GM23248 (cell line): ENCODE measurements around the gene SEMA3C.

ENCODE experiments used
- EZH2 ChIP-seq: fragments of 200-600 bp; sonication (generic); IDR thresholded peaks from 2 replicates; pipeline ENCODE4 v1.6.1; 2018; ENCODE audit warnings: antibody characterized with exemption, mild to moderate bottlenecking; ENCODE audit not compliant: insufficient read depth, poor library complexity, severe bottlenecking
- EZH2phosphoT487 ChIP-seq: fragments of 200-600 bp; sonication (generic); IDR thresholded peaks from 2 replicates; pipeline ENCODE4 v1.6.1; 2018; ENCODE audit warnings: antibody characterized with exemption, moderate library complexity, mild to moderate bottlenecking, low read depth; ENCODE audit not compliant: insufficient read depth

DNA sequence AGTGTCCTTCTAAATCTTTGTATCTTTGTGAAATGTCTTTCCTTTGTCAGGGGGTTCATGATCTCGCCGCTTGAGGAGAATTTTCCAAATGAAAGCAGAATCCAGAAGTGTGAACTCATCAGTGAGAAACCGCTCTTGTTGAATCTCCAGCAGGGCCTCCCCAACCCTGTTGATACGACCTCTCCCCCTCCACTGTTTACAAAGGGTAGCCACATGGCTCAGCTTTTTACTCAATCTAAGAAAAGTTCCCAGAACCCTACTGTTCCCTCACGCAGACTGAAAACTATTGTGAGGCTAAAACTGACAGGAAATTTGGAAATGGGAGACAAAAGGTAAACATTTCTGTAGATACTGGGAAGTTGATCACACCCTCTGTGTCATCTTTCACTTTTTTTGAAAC, 73.9 kb downstream of the SEMA3C start:
- no peak for TF ChIP-seq EZH2
- no peak for TF ChIP-seq EZH2phosphoT487
